H9 (cell line): ENCODE data around the gene ITGA4. TPM values are rescaled to one million over a fixed set of nuclear protein-coding genes. Genes with fewer than 3 reads are reported as not detected.

Experiments
- DNase-seq: peaks from one replicate; pipeline ENCODE4 v3.0.0-alpha.2; 2017
- H2AFZ ChIP-seq: one replicate; pipeline ENCODE4 v1.6.1; 2013; ENCODE audit warnings: mild to moderate bottlenecking, low read length, control low read depth, moderate library complexity
- H2AK5ac ChIP-seq: 2 replicates; pipeline ENCODE4 v1.6.1; 2013; ENCODE audit warnings: low read length, control low read depth, mixed read lengths; ENCODE audit not compliant: insufficient read length
- H2BK120ac ChIP-seq: one replicate; pipeline ENCODE4 v1.6.1; 2013; ENCODE audit warnings: low read depth, mild to moderate bottlenecking, low read length, control low read depth, inconsistent platforms; ENCODE audit not compliant: poor library complexity, severe bottlenecking
- H2BK12ac ChIP-seq: 2 replicates; pipeline ENCODE4 v1.6.1; 2013; ENCODE audit warnings: low read length, control low read depth, mixed read lengths, low read depth; ENCODE audit not compliant: insufficient read length
- H2BK15ac ChIP-seq: 2 replicates; pipeline ENCODE4 v1.6.1; 2013; ENCODE audit warnings: low read depth, low read length, control low read depth
- H2BK20ac ChIP-seq: one replicate; pipeline ENCODE4 v1.6.1; 2013; ENCODE audit warnings: low read depth, mild to moderate bottlenecking, low read length, control low read depth, inconsistent platforms; ENCODE audit not compliant: poor library complexity, severe bottlenecking
- H2BK5ac ChIP-seq: 2 replicates; pipeline ENCODE4 v1.6.1; 2013; ENCODE audit warnings: low read length, control low read depth, mixed read lengths; ENCODE audit not compliant: insufficient read length
- H3K14ac ChIP-seq: 2 replicates; pipeline ENCODE4 v1.6.1; 2013; ENCODE audit warnings: low read length, control low read depth; ENCODE audit not compliant: insufficient read depth
- H3K18ac ChIP-seq: 2 replicates; pipeline ENCODE4 v1.6.1; 2013; ENCODE audit warnings: low read depth, mild to moderate bottlenecking, mixed read lengths, low read length, control low read depth; ENCODE audit not compliant: insufficient read length
- H3K23ac ChIP-seq: 2 replicates; pipeline ENCODE4 v1.6.1; 2013; ENCODE audit warnings: low read length, control low read depth, mixed read lengths, low read depth; ENCODE audit not compliant: insufficient read length
- H3K23me2 ChIP-seq: 2 replicates; pipeline ENCODE4 v1.6.1; 2013; ENCODE audit warnings: low read depth, mild to moderate bottlenecking, mixed read lengths, low read length, control low read depth; ENCODE audit not compliant: insufficient read length, poor library complexity, severe bottlenecking
- H3K27ac ChIP-seq: 2 replicates; pipeline ENCODE4 v1.5.1; 2013; ENCODE audit warnings: low read length, control low read depth, mixed read lengths, low read depth; ENCODE audit not compliant: insufficient read length
- H3K27me3 ChIP-seq: 2 replicates; pipeline ENCODE4 v1.6.1; 2013; ENCODE audit warnings: low read length, control low read depth, inconsistent platforms; ENCODE audit not compliant: insufficient read depth
- H3K4ac ChIP-seq: 2 replicates; pipeline ENCODE4 v1.6.1; 2013; ENCODE audit warnings: low read depth, mild to moderate bottlenecking, control low read depth, inconsistent platforms, low read length, moderate library complexity
- H3K4me1 ChIP-seq: 2 replicates; pipeline ENCODE4 v1.6.1; 2013; ENCODE audit warnings: low read length, control low read depth, inconsistent platforms; ENCODE audit not compliant: insufficient read depth
- H3K4me2 ChIP-seq: 2 replicates; pipeline ENCODE4 v1.6.1; 2013; ENCODE audit warnings: low read length, control low read depth, mixed read lengths; ENCODE audit not compliant: insufficient read length, insufficient read depth
- H3K56ac ChIP-seq: 2 replicates; pipeline ENCODE4 v1.6.1; 2013; ENCODE audit warnings: low read depth, mild to moderate bottlenecking, mixed read lengths, low read length, control low read depth; ENCODE audit not compliant: insufficient read length
- H3K79me1 ChIP-seq: 2 replicates; pipeline ENCODE4 v1.6.1; 2013; ENCODE audit warnings: low read depth, mild to moderate bottlenecking, moderate library complexity, low read length, control low read depth, inconsistent platforms; ENCODE audit not compliant: insufficient read depth, poor library complexity, severe bottlenecking
- H3K79me2 ChIP-seq: 2 replicates; pipeline ENCODE4 v1.6.1; 2013; ENCODE audit warnings: low read length, control low read depth, inconsistent platforms; ENCODE audit not compliant: insufficient read depth
- H3K9ac ChIP-seq: 2 replicates; pipeline ENCODE4 v1.6.1; 2013; ENCODE audit warnings: low read length, control low read depth, mixed read lengths; ENCODE audit not compliant: insufficient read length; ENCODE audit errors: extremely low read depth
- H3K9me3 ChIP-seq: one replicate; pipeline ENCODE4 v1.6.1; 2013; ENCODE audit warnings: low read depth, low read length, inconsistent platforms; ENCODE audit not compliant: control insufficient read depth
- H3T11ph ChIP-seq: one replicate; pipeline ENCODE4 v1.6.1; 2013; ENCODE audit warnings: mild to moderate bottlenecking, low read length, control low read depth, inconsistent platforms
- H4K20me1 ChIP-seq: one replicate; pipeline ENCODE4 v1.6.1; 2013; ENCODE audit not compliant: control insufficient read depth, insufficient read length, insufficient read depth
- H4K5ac ChIP-seq: 2 replicates; pipeline ENCODE4 v1.6.1; 2013; ENCODE audit warnings: low read depth, mild to moderate bottlenecking, mixed read lengths, low read length, control low read depth; ENCODE audit not compliant: insufficient read length
- H4K8ac ChIP-seq: replicated peaks from 2 replicates; pipeline ENCODE4 v1.6.1; 2013; ENCODE audit warnings: low read length, control low read depth, mixed read lengths, low read depth; ENCODE audit not compliant: insufficient read length
- H4K91ac ChIP-seq: 2 replicates; pipeline ENCODE4 v1.6.1; 2013; ENCODE audit warnings: low read depth, mild to moderate bottlenecking, moderate library complexity, mixed read lengths, low read length, control low read depth; ENCODE audit not compliant: insufficient read length
- H3K27ac Mint-ChIP-seq, 3 experiments: 2 replicates in 2 of 3; 3 replicates in 1 of 3; pipeline ENCODE4 v1.8.0; 2020 to 2021; ENCODE audit warnings: mixed read lengths in 3 of 3, mild to moderate bottlenecking in 1 of 3, moderate library complexity in 1 of 3
- H3K27me3 Mint-ChIP-seq: 2 replicates; pipeline ENCODE4 v1.8.0; 2021; ENCODE audit warnings: low read depth, mild to moderate bottlenecking, moderate library complexity, mixed read lengths
- H3K36me3 Mint-ChIP-seq, 3 experiments: 2 replicates in 2 of 3; 3 replicates in 1 of 3; pipeline ENCODE4 v1.8.0; 2020 to 2021; ENCODE audit warnings: low read depth in 3 of 3, mixed read lengths in 3 of 3; ENCODE audit not compliant: insufficient read depth in 1 of 3
- H3K4me1 Mint-ChIP-seq, 2 experiments: 2 replicates each; pipeline ENCODE4 v1.8.0; 2020; ENCODE audit warnings: mixed read lengths in 2 of 2
- H3K4me3 Mint-ChIP-seq, 2 experiments: 2 replicates in 1 of 2; 3 replicates in 1 of 2; pipeline ENCODE4 v1.8.0; 2020 to 2021; ENCODE audit warnings: mild to moderate bottlenecking in 2 of 2, mixed read lengths in 2 of 2, moderate library complexity in 1 of 2
- H3K9me3 Mint-ChIP-seq, 2 experiments: 2 replicates in 1 of 2; 3 replicates in 1 of 2; pipeline ENCODE4 v1.8.0; 2020; ENCODE audit warnings: mild to moderate bottlenecking in 2 of 2, mixed read lengths in 2 of 2, moderate library complexity in 1 of 2
- CTCF ChIP-seq: fragments of 200-600 bp; sonication (generic); conservative IDR thresholded peaks from 3 replicates; pipeline ENCODE4 v1.8.0; 2021; ENCODE audit warnings: antibody characterized with exemption, mild to moderate bottlenecking
- WGBS: extraction: QIAGEN DNeasy Blood & Tissue Kit; methylation state at CpG from one replicate; pipeline ENCODE4 v1.1.7; 2013; ENCODE audit warnings: missing lambda C conversion rate, low lambda C conversion rate, mixed read lengths; ENCODE audit not compliant: insufficient read length; ENCODE audit errors: extremely low coverage; 5-methylcytosine and 5-hydroxymethylcytosine counted together
- total RNA-seq: library from RNA; stranded (reverse); gene quantifications from 2 replicates; pipeline ENCODE4 v1.2.1, GENCODE V29; 2021

The ITGA4 gene
- total RNA-seq, 1 experiment from 2014 or later, result 1.3 TPM

- no peak overlapping the region for H3K4me2 ChIP-seq
- no peak overlapping the region for H3K14ac ChIP-seq
- H4K20me1 ChIP-seq, result no peaks in the 10 kb centered on the region
- H2BK5ac ChIP-seq, result no peak overlapping the region
- H2BK12ac ChIP-seq, result no peak overlapping the region
- H4K8ac ChIP-seq, result no peak overlapping the region
- no peaks in the 10 kb centered on the region for H3K79me2 ChIP-seq
- no peak overlapping the region for H3K56ac ChIP-seq
- TF ChIP-seq CTCF, result no peak
- no peak overlapping the region for H3K23ac ChIP-seq
- H3K9ac ChIP-seq, result no peak overlapping the region
- no peak overlapping the region for H2AK5ac ChIP-seq
- H3K18ac ChIP-seq, result no peak overlapping the region
- no peak for DNase-seq
- peaks cover 8 to 11% of the 10 kb centered on the region in 2 experiments for H3K4me1 Mint-ChIP-seq
- no peak overlapping the region for H3K4ac ChIP-seq
- no peak overlapping the region for H3T11ph ChIP-seq
- no peak overlapping the region for H2BK20ac ChIP-seq
- H2BK15ac ChIP-seq, result no peak overlapping the region
- no peak overlapping the region for H4K91ac ChIP-seq
- no peaks in the 10 kb centered on the region for H3K79me1 ChIP-seq
- H3K4me3 Mint-ChIP-seq, result no peak overlapping the region
- no peaks in the 10 kb centered on the region; a peak in 1 of 5 replicates for H3K9me3 Mint-ChIP-seq
- no CpG with 5 or more reads among the region's 2 CpGs for WGBS
- peak overlapping the region in 1 of 3 experiments; percentile 2; a peak in 1 of 7 replicates for H3K27ac Mint-ChIP-seq
- no peaks in the 10 kb centered on the region for H3K9me3 ChIP-seq
- H2AFZ ChIP-seq, result no peak overlapping the region
- no peaks in the 10 kb centered on the region for H3K23me2 ChIP-seq
- no peaks in the 10 kb centered on the region for H3K27me3 ChIP-seq
- no peak overlapping the region for H4K5ac ChIP-seq
- H3K4me1 ChIP-seq, result peaks cover 2% of the 10 kb centered on the region; the same call in 1 of the 2 replicates
- no peak overlapping the region for H3K27ac ChIP-seq
- H3K27me3 Mint-ChIP-seq, result no peaks in the 10 kb centered on the region
- H3K36me3 Mint-ChIP-seq, result no peaks in the 10 kb centered on the region
- H2BK120ac ChIP-seq, result no peak overlapping the region
Observed at GRCh38 chr2:181554061-181554830, 97.1 kb downstream of the ITGA4 start.
